CD4-positive, alpha-beta T cell treated with Interleukin-15 for 4 hours (primary cell): ENCODE data around the gene SORL1.

ENCODE experiments used
- DNase-seq: peaks from one replicate; pipeline ENCODE4 v3.0.0-alpha.2; 2020; ENCODE audit warnings: low spot score

The SORL1 gene

GRCh38 chr11:121587182-121587581 lies 135.1 kb downstream of the SORL1 start:
- no peak for DNase-seq

- DNase-seq, result no peak
Observed at GRCh38 chr11:121588747-121589146, 136.6 kb downstream of the SORL1 start.

GRCh38 chr11:121589946-121590537 lies 137.9 kb downstream of the SORL1 start:
- no peak for DNase-seq

GRCh38 chr11:121590772-121591404 lies 138.8 kb downstream of the SORL1 start:
- DNase-seq, result no peak

GRCh38 chr11:121591405-121592033 lies 139.4 kb downstream of the SORL1 start:
- DNase-seq, result peak; percentile 84

- DNase-seq, result no peak
Observed at GRCh38 chr11:121592708-121593107, 140.6 kb downstream of the SORL1 start.

GRCh38 chr11:121595717-121596161 lies 143.6 kb downstream of the SORL1 start:
- no peak for DNase-seq

- no peak for DNase-seq
Observed at GRCh38 chr11:121596195-121597155, 144.4 kb downstream of the SORL1 start.

GRCh38 chr11:121603316-121603715 lies 151.2 kb downstream of the SORL1 start:
- no peak for DNase-seq

- no peak for DNase-seq
Observed at GRCh38 chr11:121604152-121604551, 152.0 kb downstream of the SORL1 start.

- no peak for DNase-seq
Observed at GRCh38 chr11:121606354-121606753, 154.2 kb downstream of the SORL1 start.

- no peak for DNase-seq
Observed at GRCh38 chr11:121607341-121607740, 155.2 kb downstream of the SORL1 start.

- DNase-seq, result no peak
Observed at GRCh38 chr11:121608545-121609098, 156.5 kb downstream of the SORL1 start.

- no peak for DNase-seq
Observed at GRCh38 chr11:121610706-121611105, 158.6 kb downstream of the SORL1 start.

- DNase-seq, result no peak
Observed at GRCh38 chr11:121611242-121611641, 159.1 kb downstream of the SORL1 start.

- no peak for DNase-seq
Observed at GRCh38 chr11:121613724-121614123, 161.6 kb downstream of the SORL1 start.

GRCh38 chr11:121614636-121615240 lies 162.6 kb downstream of the SORL1 start:
- DNase-seq, result no peak

GRCh38 chr11:121615501-121615900 lies 163.4 kb downstream of the SORL1 start:
- no peak for DNase-seq

- DNase-seq, result no peak
Observed at GRCh38 chr11:121618516-121618915, 166.4 kb downstream of the SORL1 start.

- no peak for DNase-seq
Observed at GRCh38 chr11:121625777-121626506, 173.8 kb downstream of the SORL1 start.

- no peak for DNase-seq
Observed at GRCh38 chr11:121626507-121626875, 174.4 kb downstream of the SORL1 start.
